ENCODE results near the gene MCAT. TPM values are rescaled to one million over a fixed set of nuclear protein-coding genes. Genes with fewer than 3 reads are reported as not detected.

MCAT gene
- polyA plus RNA-seq, 1 donor (not counting 4 experiments of a cell fraction or from before 2014, with no cell fraction given), result 13.9 TPM

DNA sequence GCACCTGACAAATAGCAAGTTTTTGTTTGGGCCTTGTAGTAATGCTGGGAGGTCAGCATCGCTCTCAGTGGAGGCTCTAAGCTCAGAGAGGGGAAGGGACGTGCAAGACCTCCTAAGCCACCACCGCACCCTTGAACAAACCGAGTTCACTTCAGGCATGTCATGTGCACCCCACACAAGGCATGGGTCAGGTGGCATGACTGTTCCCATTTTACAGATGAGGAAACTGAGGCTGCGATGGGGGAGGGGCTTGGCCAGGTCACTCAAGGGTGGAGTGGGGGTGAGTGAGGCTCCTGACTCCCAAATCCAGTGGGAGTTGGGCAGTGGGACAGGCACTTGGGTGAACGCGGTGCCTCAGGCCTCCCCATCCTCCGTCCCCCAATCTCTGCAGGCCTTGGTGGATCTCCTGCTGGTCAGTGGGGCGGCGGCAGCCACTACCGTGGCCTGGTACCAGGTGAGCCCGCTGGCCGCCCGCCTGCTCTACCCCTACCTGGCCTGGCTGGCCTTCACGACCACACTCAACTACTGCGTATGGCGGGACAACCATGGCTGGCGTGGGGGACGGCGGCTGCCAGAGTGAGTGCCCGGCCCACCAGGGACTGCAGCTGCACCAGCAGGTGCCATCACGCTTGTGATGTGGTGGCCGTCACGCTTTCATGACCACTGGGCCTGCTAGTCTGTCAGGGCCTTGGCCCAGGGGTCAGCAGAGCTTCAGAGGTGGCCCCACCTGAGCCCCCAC lies 19.4 kb upstream of the MCAT start:
- H3K27me3 ChIP-seq (ENCODE audit: control insufficient read depth, extremely low read depth, insufficient read depth, low read length), result no peaks in the 10 kb centered on the region
- no peak overlapping the region for H3K4me2 ChIP-seq (ENCODE audit: control insufficient read depth, extremely low read depth, insufficient read depth, low read depth, low read length)
- H3K9me1 ChIP-seq (ENCODE audit: control insufficient read depth, extremely low read depth, insufficient read depth, low read length), result peaks cover 7% of the 10 kb centered on the region
- H3K9me3 ChIP-seq (ENCODE audit: control insufficient read depth, low read depth, low read length), result no peaks in the 10 kb centered on the region
- no peak overlapping the region for H3K9ac ChIP-seq (ENCODE audit: control insufficient read depth, extremely low read depth, insufficient read depth, low read length)
- peaks cover 24 to 28% of the 10 kb centered on the region in 2 experiments for H3K36me3 ChIP-seq (ENCODE audit: control insufficient read depth in 2 of 2, extremely low read depth in 1 of 2, insufficient read depth in 2 of 2, low read length in 2 of 2)
- dilution Hi-C loops (cut with MboI; ENCODE audit: extremely low pct_ligation_motif_present, low sequenced_read_pairs), result no loop called here
- no peak overlapping the region for H3K27ac ChIP-seq (ENCODE audit: control insufficient read depth, insufficient read depth, low read length)
- no peak for TF ChIP-seq EZH2 (IDR thresholded peaks at IDR 0.05; ENCODE audit: low read length)
- TF ChIP-seq, protein P1, sequence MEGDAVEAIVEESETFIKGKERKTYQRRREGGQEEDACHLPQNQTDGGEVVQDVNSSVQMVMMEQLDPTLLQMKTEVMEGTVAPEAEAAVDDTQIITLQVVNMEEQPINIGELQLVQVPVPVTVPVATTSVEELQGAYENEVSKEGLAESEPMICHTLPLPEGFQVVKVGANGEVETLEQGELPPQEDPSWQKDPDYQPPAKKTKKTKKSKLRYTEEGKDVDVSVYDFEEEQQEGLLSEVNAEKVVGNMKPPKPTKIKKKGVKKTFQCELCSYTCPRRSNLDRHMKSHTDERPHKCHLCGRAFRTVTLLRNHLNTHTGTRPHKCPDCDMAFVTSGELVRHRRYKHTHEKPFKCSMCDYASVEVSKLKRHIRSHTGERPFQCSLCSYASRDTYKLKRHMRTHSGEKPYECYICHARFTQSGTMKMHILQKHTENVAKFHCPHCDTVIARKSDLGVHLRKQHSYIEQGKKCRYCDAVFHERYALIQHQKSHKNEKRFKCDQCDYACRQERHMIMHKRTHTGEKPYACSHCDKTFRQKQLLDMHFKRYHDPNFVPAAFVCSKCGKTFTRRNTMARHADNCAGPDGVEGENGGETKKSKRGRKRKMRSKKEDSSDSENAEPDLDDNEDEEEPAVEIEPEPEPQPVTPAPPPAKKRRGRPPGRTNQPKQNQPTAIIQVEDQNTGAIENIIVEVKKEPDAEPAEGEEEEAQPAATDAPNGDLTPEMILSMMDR (optimal IDR thresholded peaks at IDR 0.05 in 1 of 3, IDR thresholded peaks at IDR 0.05 in 1 of 3, conservative IDR thresholded peaks at IDR 0.05 in 1 of 3; ENCODE audit: extremely low read depth in 1 of 3, insufficient read depth in 2 of 3, low read length in 3 of 3), result no peak
- peaks cover 20% of the 10 kb centered on the region for H4K20me1 ChIP-seq (ENCODE audit: control insufficient read depth, extremely low read depth, insufficient read depth, low read length)
- FAIRE-seq, result no peak
- peaks cover 22% of the 10 kb centered on the region for H3K4me1 ChIP-seq (ENCODE audit: control insufficient read depth, extremely low read depth, insufficient read depth, low read length)
- H3K4me3 ChIP-seq (ENCODE audit: control insufficient read depth in 2 of 3, extremely low read depth in 1 of 3, insufficient read depth in 2 of 3, low read depth in 1 of 3, low read length in 3 of 3), result no peak overlapping the region
- DNase-seq (ENCODE audit: low read depth, low spot score), result no peak
- no peak overlapping the region for H2AFZ ChIP-seq (ENCODE audit: control insufficient read depth, low read length)
- peaks cover 16% of the 10 kb centered on the region for H3K79me2 ChIP-seq (ENCODE audit: control insufficient read depth, insufficient read depth, low read length)

DNA sequence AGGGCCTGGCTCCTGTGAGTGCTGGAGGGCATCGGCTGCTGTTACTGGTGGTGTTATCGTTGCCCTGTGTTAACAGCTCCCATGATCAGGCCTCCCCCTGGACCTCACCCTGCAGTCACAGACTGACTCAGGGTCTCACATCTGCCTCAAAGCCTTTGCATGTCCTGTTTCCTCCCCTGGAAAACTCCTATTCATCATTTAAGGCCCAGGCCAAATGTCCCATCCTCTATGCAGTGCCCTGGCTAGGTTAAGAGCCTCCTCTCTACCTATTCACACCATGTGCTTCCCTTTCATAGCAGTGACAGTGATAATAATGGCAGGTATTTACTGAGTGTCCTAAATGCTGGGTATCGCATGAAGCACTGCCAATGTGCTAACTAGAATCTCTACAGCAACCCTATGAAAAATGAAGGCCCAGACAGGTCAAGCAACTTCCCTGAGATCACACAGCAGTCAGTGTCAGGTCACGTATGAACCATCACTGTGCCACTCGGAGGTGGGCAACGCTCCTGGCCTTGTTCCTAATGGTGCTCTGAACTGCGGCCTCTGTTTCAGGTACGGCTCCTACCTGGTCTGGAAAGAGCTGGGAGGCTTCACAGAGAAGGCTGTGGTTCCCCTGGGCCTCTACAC lies 17.4 kb upstream of the MCAT start:
- no peak overlapping the region for H3K27ac ChIP-seq (ENCODE audit: control insufficient read depth, insufficient read depth, low read length)
- dilution Hi-C loops (cut with MboI; ENCODE audit: extremely low pct_ligation_motif_present, low sequenced_read_pairs), result no loop called here
- no peaks in the 10 kb centered on the region for H3K27me3 ChIP-seq (ENCODE audit: control insufficient read depth, extremely low read depth, insufficient read depth, low read length)
- TF ChIP-seq, protein P1 (optimal IDR thresholded peaks at IDR 0.05 in 1 of 3, IDR thresholded peaks at IDR 0.05 in 1 of 3, conservative IDR thresholded peaks at IDR 0.05 in 1 of 3; ENCODE audit: extremely low read depth in 1 of 3, insufficient read depth in 2 of 3, low read length in 3 of 3), result no peak
- no peak for TF ChIP-seq EZH2 (IDR thresholded peaks at IDR 0.05; ENCODE audit: low read length)
- H2AFZ ChIP-seq (ENCODE audit: control insufficient read depth, low read length), result no peak overlapping the region
- FAIRE-seq (no peak), DNase-seq (ENCODE audit: low read depth, low spot score) (no peak)
- H3K4me2 ChIP-seq (ENCODE audit: control insufficient read depth, extremely low read depth, insufficient read depth, low read depth, low read length), result no peak overlapping the region
- peaks cover 32% of the 10 kb centered on the region for H4K20me1 ChIP-seq (ENCODE audit: control insufficient read depth, extremely low read depth, insufficient read depth, low read length)
- H3K4me1 ChIP-seq (ENCODE audit: control insufficient read depth, extremely low read depth, insufficient read depth, low read length), result peaks cover 27% of the 10 kb centered on the region
- H3K36me3 ChIP-seq (ENCODE audit: control insufficient read depth in 2 of 2, extremely low read depth in 1 of 2, insufficient read depth in 2 of 2, low read length in 2 of 2), result peaks cover 31 to 33% of the 10 kb centered on the region in 2 experiments
- no peaks in the 10 kb centered on the region for H3K9me3 ChIP-seq (ENCODE audit: control insufficient read depth, low read depth, low read length)
- H3K79me2 ChIP-seq (ENCODE audit: control insufficient read depth, insufficient read depth, low read length), result peaks cover 35% of the 10 kb centered on the region
- H3K9ac ChIP-seq (ENCODE audit: control insufficient read depth, extremely low read depth, insufficient read depth, low read length), result no peak overlapping the region
- H3K9me1 ChIP-seq (ENCODE audit: control insufficient read depth, extremely low read depth, insufficient read depth, low read length), result peaks cover 8% of the 10 kb centered on the region
- no peak overlapping the region for H3K4me3 ChIP-seq (ENCODE audit: control insufficient read depth in 2 of 3, extremely low read depth in 1 of 3, insufficient read depth in 2 of 3, low read depth in 1 of 3, low read length in 3 of 3)
